WTC11 (cell line): Measurements from ENCODE around the gene SMURF1. TPM values are rescaled to one million over a fixed set of nuclear protein-coding genes. Genes with fewer than 3 reads are reported as not detected.

Source experiments
- ATAC-seq: fragments of 200-7000 bp; cut with Tn5 transposase; 2 replicates; pipeline ENCODE4 v1.10.0; 2021; ENCODE audit warnings: mild to moderate bottlenecking, moderate library complexity
- CTCF ChIA-PET: fragments of 300-600 bp; sonication (Branson Sonifier 250); formaldehyde crosslinking; loops from one replicate; lab custom pipeline; 2021; ENCODE audit warnings: antibody characterized with exemption; lab: Charles Lee
- POLR2A ChIA-PET: fragments of 350-600 bp; sonication (Branson Sonifier 250); formaldehyde crosslinking; loops from one replicate; lab custom pipeline; 2021; ENCODE audit warnings: antibody characterized with exemption; lab: Charles Lee
- DNase-seq: peaks from one replicate; pipeline ENCODE4 v3.0.0; 2021; ENCODE audit warnings: low spot score
- H3K27ac Mint-ChIP-seq: 2 replicates; pipeline ENCODE4 v1.8.0; 2021; ENCODE audit warnings: mixed read lengths
- H3K27me3 Mint-ChIP-seq: 2 replicates; pipeline ENCODE4 v1.8.0; 2021; ENCODE audit warnings: low read depth, mild to moderate bottlenecking, moderate library complexity, mixed read lengths
- H3K36me3 Mint-ChIP-seq: 2 replicates; pipeline ENCODE4 v1.8.0; 2021; ENCODE audit warnings: mixed read lengths
- H3K4me1 Mint-ChIP-seq: 2 replicates; pipeline ENCODE4 v1.8.0; 2022; ENCODE audit warnings: mixed read lengths
- H3K4me3 Mint-ChIP-seq: 2 replicates; pipeline ENCODE4 v1.8.0; 2021; ENCODE audit warnings: mild to moderate bottlenecking, moderate library complexity, mixed read lengths
- H3K9me3 Mint-ChIP-seq: 2 replicates; pipeline ENCODE4 v1.8.0; 2021; ENCODE audit warnings: mixed read lengths
- ESRRA ChIP-seq: sonication (generic); formaldehyde crosslinking; IDR thresholded peaks from 2 replicates; pipeline ENCODE4 v1.8.1; 2022; ENCODE audit warnings: mild to moderate bottlenecking, missing genetic modification reagents, borderline replicate concordance
- FOXJ3 ChIP-seq: sonication (generic); formaldehyde crosslinking; IDR thresholded peaks from 2 replicates; pipeline ENCODE4 v1.9.0; 2021; ENCODE audit warnings: missing genetic modification reagents, mild to moderate bottlenecking, borderline replicate concordance
- FOXP4 ChIP-seq: sonication (generic); formaldehyde crosslinking; IDR thresholded peaks from 2 replicates; pipeline ENCODE4 v1.8.0; 2022; ENCODE audit warnings: mild to moderate bottlenecking, missing genetic modification reagents
- GABPB1 ChIP-seq: sonication (generic); formaldehyde crosslinking; IDR thresholded peaks from 2 replicates; pipeline ENCODE4 v1.8.1; 2023; ENCODE audit warnings: mild to moderate bottlenecking, missing genetic modification reagents
- MLX ChIP-seq: sonication (generic); formaldehyde crosslinking; IDR thresholded peaks from 2 replicates; pipeline ENCODE4 v1.8.1; 2023; ENCODE audit warnings: mild to moderate bottlenecking, missing genetic modification reagents, moderate library complexity
- TCF7 ChIP-seq: sonication (generic); formaldehyde crosslinking; IDR thresholded peaks from 2 replicates; pipeline ENCODE4 v1.8.0; 2022; ENCODE audit warnings: mild to moderate bottlenecking, low read depth, missing genetic modification reagents, moderate library complexity
- ZNF423 ChIP-seq: fragments of 250-450 bp; sonication (Bioruptor Pico); IDR thresholded peaks from 2 replicates; pipeline ENCODE4 v2.1.2; 2022; ENCODE audit warnings: mild to moderate bottlenecking, moderate library complexity
- total RNA-seq: library from RNA; stranded (reverse); gene quantifications from 3 replicates; pipeline ENCODE4 v1.2.3, GENCODE V29; 2021
- TF ChIP-seq, protein P1 (sequence below): fragments of 250-450 bp; sonication (Bioruptor Pico); conservative IDR thresholded peaks from 2 replicates; pipeline ENCODE4 v1.9.0; 2021; ENCODE audit warnings: mild to moderate bottlenecking
- TF ChIP-seq, protein P2 (sequence below): sonication (generic); formaldehyde crosslinking; conservative IDR thresholded peaks from 2 replicates; pipeline ENCODE4 v1.8.1; 2022; ENCODE audit warnings: mild to moderate bottlenecking, missing genetic modification reagents

Gene SMURF1
- total RNA-seq, 1 experiment from 2014 or later: 23.2 TPM

DNA sequence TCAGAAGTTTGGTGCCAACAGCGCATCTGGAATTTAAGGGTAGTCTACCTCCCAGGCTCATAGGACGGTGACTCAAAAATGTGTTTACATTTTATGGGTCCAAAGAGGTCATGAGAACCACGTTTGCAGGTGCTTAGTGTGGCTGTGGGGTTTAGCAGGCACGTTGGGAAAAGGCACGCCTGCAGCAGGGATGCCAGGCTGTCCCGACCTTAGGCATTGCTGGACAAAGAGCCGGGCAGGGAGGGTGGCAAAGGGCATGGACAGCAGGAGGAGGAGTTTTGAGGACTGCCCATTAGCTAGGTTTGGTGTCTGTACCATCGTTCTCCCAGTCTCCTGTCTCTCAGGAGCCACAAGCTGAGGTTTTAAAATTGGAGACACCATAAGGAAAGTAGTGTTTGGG, 161.2 kb downstream of the SMURF1 start:
- H3K27ac Mint-ChIP-seq: no peak overlapping the region
- peaks cover 20% of the 10 kb centered on the region for H3K9me3 Mint-ChIP-seq
- no peaks in the 10 kb centered on the region for H3K4me1 Mint-ChIP-seq
- no peak overlapping the region for H3K4me3 Mint-ChIP-seq
- H3K27me3 Mint-ChIP-seq: no peaks in the 10 kb centered on the region
- ChIA-PET POLR2A (no interaction called here), CTCF (no interaction called here)
- ATAC-seq: no peak
- TF ChIP-seq, protein P1, sequence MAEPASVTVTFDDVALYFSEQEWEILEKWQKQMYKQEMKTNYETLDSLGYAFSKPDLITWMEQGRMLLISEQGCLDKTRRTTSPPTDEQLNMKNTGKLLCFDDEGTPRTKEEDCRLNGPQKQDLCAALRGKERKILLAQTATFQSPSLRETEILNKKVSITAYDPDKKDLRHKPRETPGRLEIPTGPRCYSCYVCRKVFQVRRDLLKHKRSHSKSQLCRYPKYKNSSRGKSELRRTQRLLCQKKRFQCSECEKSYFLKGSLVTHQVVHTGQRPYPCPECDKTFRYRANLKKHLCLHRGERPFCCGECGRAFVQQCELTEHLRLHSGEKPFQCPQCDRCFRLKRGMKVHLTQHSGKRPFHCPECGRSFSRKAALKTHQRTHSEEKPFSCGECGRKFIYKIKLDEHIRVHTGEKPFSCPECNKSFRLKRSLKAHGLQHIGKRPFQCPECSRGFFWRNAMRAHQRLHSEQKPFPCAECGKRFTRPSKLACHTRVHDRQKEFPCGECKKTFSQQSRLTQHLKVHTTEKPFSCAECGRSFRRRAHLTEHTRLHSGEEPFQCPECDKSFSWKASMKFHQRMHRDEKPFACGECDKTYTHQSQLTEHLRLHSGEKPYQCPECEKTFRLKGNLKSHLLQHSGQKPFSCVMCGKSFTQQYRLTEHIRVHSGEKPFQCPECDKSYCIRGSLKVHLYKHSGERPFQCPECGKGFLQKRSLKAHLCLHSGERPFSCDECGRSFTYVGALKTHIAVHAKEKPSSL: no peak
- TF ChIP-seq, protein P2, sequence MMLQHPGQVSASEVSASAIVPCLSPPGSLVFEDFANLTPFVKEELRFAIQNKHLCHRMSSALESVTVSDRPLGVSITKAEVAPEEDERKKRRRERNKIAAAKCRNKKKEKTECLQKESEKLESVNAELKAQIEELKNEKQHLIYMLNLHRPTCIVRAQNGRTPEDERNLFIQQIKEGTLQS (CRISPR knock-in tag): no peak
- TF ChIP-seq GABPB1 (CRISPR knock-in tag): no peak
- peaks cover 90% of the 10 kb centered on the region for H3K36me3 Mint-ChIP-seq
- no peak for DNase-seq

DNA sequence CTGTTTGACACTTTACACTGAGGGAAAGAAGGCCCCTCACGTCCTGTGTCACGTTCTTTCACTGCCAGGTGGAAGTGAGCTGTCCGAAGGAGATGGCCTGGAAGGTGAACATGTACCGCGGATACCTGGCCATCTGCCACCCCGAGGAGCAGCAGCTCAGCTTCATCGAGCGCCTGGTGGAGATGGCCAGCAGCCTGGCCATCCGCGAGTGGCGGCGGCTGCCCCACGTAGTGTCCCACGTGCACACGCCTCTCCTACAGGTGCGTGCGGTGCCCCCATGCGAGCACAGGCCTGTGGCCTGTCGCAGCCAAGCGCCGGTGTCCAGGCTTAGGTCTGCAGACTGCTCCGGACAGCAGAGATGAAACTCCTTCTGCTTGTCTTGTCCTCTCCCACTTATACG, 162.2 kb downstream of the SMURF1 start:
- H3K4me3 Mint-ChIP-seq: no peak overlapping the region
- peaks cover 16% of the 10 kb centered on the region for H3K9me3 Mint-ChIP-seq
- DNase-seq (no peak), ATAC-seq (no peak)
- H3K27ac Mint-ChIP-seq: no peak overlapping the region
- ChIA-PET CTCF (no interaction called here), POLR2A (no interaction called here)
- H3K36me3 Mint-ChIP-seq: peaks cover 86% of the 10 kb centered on the region
- H3K27me3 Mint-ChIP-seq: no peaks in the 10 kb centered on the region
- H3K4me1 Mint-ChIP-seq: no peaks in the 10 kb centered on the region
- TF ChIP-seq TCF7 (CRISPR knock-in tag): no peak
- 0 out of 2 replicates have a peak, but pooled peaks have one; percentile 39 for TF ChIP-seq FOXP4

DNA sequence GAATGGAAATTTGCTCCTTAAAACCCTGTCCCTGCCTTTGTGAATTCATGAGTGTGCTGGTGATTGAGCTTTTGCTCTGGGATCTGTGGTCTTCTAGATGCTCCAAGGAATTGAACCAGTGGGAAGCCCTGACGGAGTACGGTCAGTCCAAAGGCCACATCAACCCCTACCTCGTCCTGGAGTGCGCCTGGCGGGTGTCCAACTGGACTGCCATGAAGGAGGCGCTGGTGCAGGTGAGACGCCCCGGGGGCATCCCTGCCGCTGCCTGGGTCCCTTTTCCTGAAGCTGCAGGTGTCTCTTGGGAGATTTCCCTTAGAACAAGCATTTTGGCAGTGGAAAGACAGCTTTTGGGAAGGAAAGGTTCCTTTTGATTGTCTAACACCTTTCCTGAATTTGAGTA, 165.2 kb downstream of the SMURF1 start:
- H3K36me3 Mint-ChIP-seq: peaks cover 82% of the 10 kb centered on the region
- no peaks in the 10 kb centered on the region for H3K9me3 Mint-ChIP-seq
- DNase-seq (no peak), ATAC-seq (no peak)
- CTCF ChIA-PET: interaction anchor here (1.5 kb wide), 1 partner anchor 100 kb away, joined by 3 read pairs; the partner anchor contains the start of gene TRRAP
- POLR2A ChIA-PET: no interaction called here
- H3K4me3 Mint-ChIP-seq: no peak overlapping the region
- no peaks in the 10 kb centered on the region for H3K27me3 Mint-ChIP-seq
- no peak overlapping the region for H3K27ac Mint-ChIP-seq
- no peaks in the 10 kb centered on the region for H3K4me1 Mint-ChIP-seq
- TF ChIP-seq MLX (CRISPR knock-in tag) (no peak), ZNF423 (CRISPR knock-in tag) (no peak), ESRRA (no peak), FOXJ3 (CRISPR knock-in tag) (no peak)

Other genes starting within 250 kb of the SMURF1 start
- not detected in 3 replicates for gene KPNA7, start 64.0 kb upstream of the SMURF1 start, total RNA-seq
- not detected in 3 replicates for gene MYH16, start 128.7 kb upstream of the SMURF1 start, total RNA-seq
- gene ARPC1A, start 181.8 kb upstream of the SMURF1 start, total RNA-seq: 149 to 160 TPM (median 150 TPM) in 3 replicates
- 63.3 to 70.2 TPM (median 66.2 TPM) in 3 replicates for gene ARPC1B, start 230.6 kb upstream of the SMURF1 start, total RNA-seq